ENCODE data around the gene PLXDC2. TPM values are rescaled to one million over a fixed set of nuclear protein-coding genes. Genes with fewer than 3 reads are reported as not detected.
A peak's percentile ranks its signal among the peaks of the same experiment; 100 is the strongest.

Gene PLXDC2
- total and polyA plus RNA-seq, 10 of the 15 experiments (the other 5 are each of a cell fraction or from before 2014, with no cell fraction given): 0.05 to 1.8 (median 0.14) TPM; not detected in 2

GRCh38 chr10:19941206-19941880 lies 125.1 kb downstream of the PLXDC2 start:
- ChIA-PET CTCF (interaction anchor here (0.7 to 2.4 kb wide), 3 partner anchors 10 to 62 kb away, joined by 3 to 12 read pairs (median 4); no protein-coding TSS in a partner anchor), SMC1A (ENCODE audit: uncharacterized antibody, unreplicated experiment) (interaction anchor here (0.9 to 3.3 kb wide), 10 partner anchors 11 to 98 kb away, joined by 3 to 18 read pairs (median 5); no protein-coding TSS in a partner anchor), RAD21 (ENCODE audit: unreplicated experiment) (interaction anchor here (0.7 to 1.2 kb wide), 5 partner anchors 10 to 680 kb away, joined by 3 to 4 read pairs (median 3); no protein-coding TSS in a partner anchor), POLR2A (interaction anchor here (0.6 to 0.9 kb wide), 2 partner anchors 10 to 86 kb away, joined by 3 to 4 read pairs; no protein-coding TSS in a partner anchor)
- Histone ChIP-seq H3K4me1 (ENCODE audit: control insufficient read depth, insufficient read depth, low read length) (no peaks in the 10 kb centered on the region), H3K36me3 (ENCODE audit: control insufficient read depth in 2 of 2, insufficient read depth in 2 of 2, low read length in 1 of 2) (no peaks in the 10 kb centered on the region), H3K27ac (ENCODE audit: control insufficient read depth, insufficient read depth) (no peak overlapping the region), H3K4me2 (ENCODE audit: control insufficient read depth, insufficient read depth) (no peak overlapping the region), H3K79me2 (ENCODE audit: control insufficient read depth, insufficient read depth, low read length) (no peaks in the 10 kb centered on the region), H2AFZ (ENCODE audit: control insufficient read depth, low read depth, low read length) (no peak overlapping the region), H3K9me3 (replicated peaks; ENCODE audit: control insufficient read depth, insufficient read depth, low read length) (no peaks in the 10 kb centered on the region; the same call in 1 of the 3 replicates), H3K27me3 (replicated peaks in 1 of 2; ENCODE audit: control insufficient read depth in 2 of 2, insufficient read depth in 2 of 2, low read length in 1 of 2) (no peaks in the 10 kb centered on the region), H3K4me3 (no peak overlapping the region), H3K9ac (ENCODE audit: control insufficient read depth, insufficient read depth, low read length) (no peak overlapping the region), H4K20me1 (ENCODE audit: control insufficient read depth, insufficient read depth) (no peaks in the 10 kb centered on the region)
- no TSS peak for BruUV-seq (replicated peaks)
- intact Hi-C loops (cut with micrococcal nuclease; ENCODE audit: unreplicated experiment): no loop called here
- FAIRE-seq (no peak), ATAC-seq (no peak), DNase-seq (ENCODE audit: low read depth, low spot score) (no peak)
- 9% methylated on average over 6 of the region's 6 CpGs for WGBS (ENCODE audit: insufficient coverage, insufficient replicate concordance, low lambda C conversion rate, missing lambda C conversion rate)
- TF ChIP-seq SREBF1 (IDR thresholded peaks at IDR 0.05; ENCODE audit: low read length) (no peak), HDAC6 (IDR thresholded peaks at IDR 0.05; ENCODE audit: unreplicated experiment) (no peak), CREM (IDR thresholded peaks at IDR 0.05; ENCODE audit: low read depth) (no peak)
- in situ Hi-C loops (cut with MboI): no loop called here

GRCh38 chr10:19944911-19945663 lies 128.9 kb downstream of the PLXDC2 start:
- 54% methylated on average over 6 of the region's 6 CpGs for WGBS (ENCODE audit: insufficient coverage, insufficient replicate concordance, low lambda C conversion rate, missing lambda C conversion rate)
- H3K27ac ChIP-seq (ENCODE audit: control insufficient read depth, insufficient read depth): no peak overlapping the region
- no peak overlapping the region for H2AFZ ChIP-seq (ENCODE audit: control insufficient read depth, low read depth, low read length)
- intact Hi-C loops (cut with micrococcal nuclease; ENCODE audit: unreplicated experiment): loop anchor here (2.0 kb wide), 1 partner anchor 14 kb away; no protein-coding TSS in a partner anchor
- H3K36me3 ChIP-seq (ENCODE audit: control insufficient read depth in 2 of 2, insufficient read depth in 2 of 2, low read length in 1 of 2): no peaks in the 10 kb centered on the region
- no peaks in the 10 kb centered on the region for H3K79me2 ChIP-seq (ENCODE audit: control insufficient read depth, insufficient read depth, low read length)
- ChIA-PET CTCF (interaction anchor here (0.8 kb wide), 1 partner anchor 27 kb away, joined by 3 read pairs; no protein-coding TSS in a partner anchor), SMC1A (ENCODE audit: uncharacterized antibody, unreplicated experiment) (interaction anchor here (0.7 to 2.0 kb wide), 5 partner anchors 10 to 60 kb away, joined by 3 to 15 read pairs (median 3); no protein-coding TSS in a partner anchor), POLR2A (no interaction called here), RAD21 (ENCODE audit: unreplicated experiment) (no interaction called here)
- no peak overlapping the region for H3K4me2 ChIP-seq (ENCODE audit: control insufficient read depth, insufficient read depth)
- no peaks in the 10 kb centered on the region for H3K4me1 ChIP-seq (ENCODE audit: control insufficient read depth, insufficient read depth, low read length)
- H4K20me1 ChIP-seq (ENCODE audit: control insufficient read depth, insufficient read depth): no peaks in the 10 kb centered on the region
- no peak for DNase-seq (ENCODE audit: low read depth, low spot score)
- H3K9me3 ChIP-seq (replicated peaks; ENCODE audit: control insufficient read depth, insufficient read depth, low read length): no peaks in the 10 kb centered on the region; the same call in 2 of the 3 replicates
- in situ Hi-C loops (cut with MboI): no loop called here
- H3K9ac ChIP-seq (ENCODE audit: control insufficient read depth, insufficient read depth, low read length): no peak overlapping the region
- no peak overlapping the region for H3K4me3 ChIP-seq
- peak; percentile 37 for ATAC-seq
- FAIRE-seq: no peak
- BruUV-seq (replicated peaks): no TSS peak
- H3K27me3 ChIP-seq (replicated peaks in 1 of 2; ENCODE audit: control insufficient read depth in 2 of 2, insufficient read depth in 2 of 2, low read length in 1 of 2): no peaks in the 10 kb centered on the region
- TF ChIP-seq ZZZ3 (IDR thresholded peaks at IDR 0.05; ENCODE audit: control insufficient read depth, insufficient read length, low read depth): no peak
- TF ChIP-seq, protein P1, sequence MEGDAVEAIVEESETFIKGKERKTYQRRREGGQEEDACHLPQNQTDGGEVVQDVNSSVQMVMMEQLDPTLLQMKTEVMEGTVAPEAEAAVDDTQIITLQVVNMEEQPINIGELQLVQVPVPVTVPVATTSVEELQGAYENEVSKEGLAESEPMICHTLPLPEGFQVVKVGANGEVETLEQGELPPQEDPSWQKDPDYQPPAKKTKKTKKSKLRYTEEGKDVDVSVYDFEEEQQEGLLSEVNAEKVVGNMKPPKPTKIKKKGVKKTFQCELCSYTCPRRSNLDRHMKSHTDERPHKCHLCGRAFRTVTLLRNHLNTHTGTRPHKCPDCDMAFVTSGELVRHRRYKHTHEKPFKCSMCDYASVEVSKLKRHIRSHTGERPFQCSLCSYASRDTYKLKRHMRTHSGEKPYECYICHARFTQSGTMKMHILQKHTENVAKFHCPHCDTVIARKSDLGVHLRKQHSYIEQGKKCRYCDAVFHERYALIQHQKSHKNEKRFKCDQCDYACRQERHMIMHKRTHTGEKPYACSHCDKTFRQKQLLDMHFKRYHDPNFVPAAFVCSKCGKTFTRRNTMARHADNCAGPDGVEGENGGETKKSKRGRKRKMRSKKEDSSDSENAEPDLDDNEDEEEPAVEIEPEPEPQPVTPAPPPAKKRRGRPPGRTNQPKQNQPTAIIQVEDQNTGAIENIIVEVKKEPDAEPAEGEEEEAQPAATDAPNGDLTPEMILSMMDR (IDR thresholded peaks at IDR 0.05 in 2 of 3, conservative IDR thresholded peaks at IDR 0.05 in 1 of 3; ENCODE audit: control insufficient read depth in 2 of 3, extremely low read depth in 1 of 3, insufficient read depth in 1 of 3, low read depth in 3 of 3, low read length in 3 of 3): no peak
- no peak for TF ChIP-seq NFYA (IDR thresholded peaks at IDR 0.05; ENCODE audit: borderline replicate concordance, low read depth, low read length)
- TF ChIP-seq ZNF217 (IDR thresholded peaks at IDR 0.05): no peak
- no peak for TF ChIP-seq PBX3 (IDR thresholded peaks at IDR 0.05; ENCODE audit: insufficient replicate concordance, low read depth, low read length)
- no peak for TF ChIP-seq SPI1 (IDR thresholded peaks at IDR 0.05; ENCODE audit: borderline replicate concordance, insufficient read depth, low read depth, low read length)
- TF ChIP-seq TCF3 (IDR thresholded peaks at IDR 0.05; ENCODE audit: borderline replicate concordance, insufficient read depth, low read depth, low read length): no peak
- TF ChIP-seq HDAC6 (IDR thresholded peaks at IDR 0.05; ENCODE audit: unreplicated experiment): no peak
